ENCODE results near the gene JARID2.

- TF ChIP-seq POLR2AphosphoS5 (IDR thresholded peaks at IDR 0.05), result no peak
- no peak for TF ChIP-seq POLR2A (IDR thresholded peaks at IDR 0.05)
- TF ChIP-seq CTCF (IDR thresholded peaks at IDR 0.05), result no peak
- no peak for TF ChIP-seq EP300 (IDR thresholded peaks at IDR 0.05)
Observed at GRCh38 chr6:15385521-15385920, 139.7 kb downstream of the JARID2 start.
